IPS-15b (cell line): ENCODE measurements around the gene ARV1.
"Not testable (repeated sequence)": the region's sequence is repeated elsewhere in the genome, so short reads cannot be mapped to it uniquely, and the experiment has no call there.

ENCODE experiments used
- H3K27me3 ChIP-seq: one replicate; pipeline ENCODE4 v1.6.1; 2013; ENCODE audit warnings: low read length; ENCODE audit not compliant: control insufficient read depth, insufficient read depth
- H3K36me3 ChIP-seq: one replicate; pipeline ENCODE4 v1.6.1; 2013; ENCODE audit warnings: low read length; ENCODE audit not compliant: control insufficient read depth, insufficient read depth
- H3K4me1 ChIP-seq: one replicate; pipeline ENCODE4 v1.6.1; 2013; ENCODE audit warnings: mild to moderate bottlenecking, low read length; ENCODE audit not compliant: control insufficient read depth, insufficient read depth
- H3K4me3 ChIP-seq: one replicate; pipeline ENCODE4 v1.5.1; 2013; ENCODE audit warnings: low read depth, low read length
- H3K9ac ChIP-seq: one replicate; pipeline ENCODE4 v1.6.1; 2013; ENCODE audit warnings: low read depth, mild to moderate bottlenecking, low read length
- H3K9me3 ChIP-seq: one replicate; pipeline ENCODE4 v1.6.1; 2013; ENCODE audit warnings: mild to moderate bottlenecking, low read length; ENCODE audit not compliant: control insufficient read depth, insufficient read depth

The ARV1 gene

DNA sequence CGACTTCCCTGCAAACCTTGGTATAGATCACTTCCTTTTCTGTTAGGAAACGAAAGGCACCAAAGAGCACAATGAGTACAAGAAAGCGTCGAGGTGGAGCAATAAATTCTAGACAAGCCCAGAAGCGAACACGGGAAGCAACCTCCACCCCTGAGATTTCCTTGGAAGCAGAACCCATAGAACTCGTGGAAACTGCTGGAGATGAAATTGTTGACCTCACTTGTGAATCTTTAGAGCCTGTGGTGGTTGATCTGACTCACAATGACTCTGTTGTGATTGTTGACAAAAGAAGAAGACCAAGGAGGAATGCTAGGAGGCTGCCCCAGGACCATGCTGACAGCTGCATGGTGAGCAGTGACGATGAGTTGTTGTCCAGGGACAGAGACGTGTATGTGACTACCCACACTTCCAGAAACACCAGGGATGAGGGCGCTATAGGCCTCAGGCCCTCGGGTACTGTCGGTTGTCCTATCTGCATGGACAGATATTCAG lies 42.7 kb downstream of the ARV1 start:
- Histone ChIP-seq H3K27me3 (peaks cover 3% of the 10 kb centered on the region), H3K4me3 (no peak overlapping the region), H3K4me1 (no peaks in the 10 kb centered on the region), H3K9ac (no peak overlapping the region), H3K9me3 (no peaks in the 10 kb centered on the region), H3K36me3 (no peaks in the 10 kb centered on the region)

DNA sequence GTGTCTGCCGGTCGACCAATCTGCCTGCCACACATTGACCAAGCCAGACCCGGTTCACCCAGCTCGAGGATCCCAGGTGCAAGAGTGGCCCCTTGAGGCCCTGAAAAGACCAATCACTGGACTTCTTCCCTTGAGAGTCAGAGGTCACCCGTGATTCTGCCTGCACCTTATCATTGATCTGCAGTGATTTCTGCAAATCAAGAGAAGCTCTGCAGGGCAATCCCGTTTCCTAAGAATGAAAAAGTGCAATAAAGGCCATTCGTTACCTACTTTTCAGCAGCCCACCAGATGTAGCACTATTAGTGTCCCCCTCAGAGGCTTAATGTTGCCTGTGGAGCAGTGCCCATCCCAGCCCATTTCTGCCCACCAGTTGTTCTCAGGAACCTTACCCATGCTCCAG lies 43.6 kb downstream of the ARV1 start:
- H3K4me1 ChIP-seq, H3K9me3 ChIP-seq, H3K27me3 ChIP-seq, H3K4me3 ChIP-seq, H3K36me3 ChIP-seq, H3K9ac ChIP-seq: not testable (repeated sequence)

DNA sequence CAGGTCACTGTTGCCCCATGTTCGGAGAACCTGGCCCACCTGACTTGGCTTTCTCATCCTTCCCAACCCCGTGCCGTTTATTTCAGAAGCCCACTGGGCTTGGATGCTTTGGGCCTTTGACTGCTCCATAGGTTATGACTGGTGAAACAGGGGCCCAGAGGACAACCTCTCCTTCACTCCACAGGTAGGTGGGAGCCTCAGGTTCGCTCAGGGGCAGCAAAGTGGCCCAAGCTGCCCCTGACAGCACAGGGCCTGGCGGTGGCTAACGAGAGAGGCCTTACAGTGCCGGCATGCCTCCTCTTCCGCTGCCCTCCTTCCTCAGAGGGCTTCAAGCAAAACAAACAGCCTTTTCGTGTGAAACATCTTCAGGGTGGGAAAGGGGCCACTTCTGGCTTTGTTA lies 44.3 kb downstream of the ARV1 start:
- no peak overlapping the region for H3K4me3 ChIP-seq
- H3K9ac ChIP-seq, result no peak overlapping the region
- H3K4me1 ChIP-seq, result no peaks in the 10 kb centered on the region
- H3K27me3 ChIP-seq, result peaks cover 3% of the 10 kb centered on the region
- H3K9me3 ChIP-seq, result no peaks in the 10 kb centered on the region
- H3K36me3 ChIP-seq, result no peaks in the 10 kb centered on the region

DNA sequence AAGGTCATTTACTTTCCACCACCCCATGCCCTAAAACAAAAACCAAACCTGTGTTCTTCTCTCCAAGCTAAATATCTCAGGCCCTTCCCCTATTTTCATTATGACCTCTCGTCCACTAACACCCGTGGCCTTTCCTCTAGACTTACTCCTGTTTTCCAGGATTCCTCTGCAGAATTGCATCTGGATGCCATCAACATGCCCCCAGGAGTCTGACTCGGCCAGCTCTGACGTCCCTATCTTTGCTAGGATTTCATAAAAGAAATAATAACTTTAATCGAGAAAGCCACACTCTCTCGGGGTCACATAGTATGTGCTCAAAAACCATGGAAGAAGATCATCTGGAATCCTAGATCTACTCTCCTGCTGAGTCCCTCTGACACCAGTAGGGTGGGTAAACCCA lies 47.7 kb downstream of the ARV1 start:
- Histone ChIP-seq H3K9me3 (no peaks in the 10 kb centered on the region), H3K4me3 (no peak overlapping the region), H3K27me3 (no peaks in the 10 kb centered on the region), H3K36me3 (no peaks in the 10 kb centered on the region), H3K4me1 (no peaks in the 10 kb centered on the region), H3K9ac (no peak overlapping the region)

DNA sequence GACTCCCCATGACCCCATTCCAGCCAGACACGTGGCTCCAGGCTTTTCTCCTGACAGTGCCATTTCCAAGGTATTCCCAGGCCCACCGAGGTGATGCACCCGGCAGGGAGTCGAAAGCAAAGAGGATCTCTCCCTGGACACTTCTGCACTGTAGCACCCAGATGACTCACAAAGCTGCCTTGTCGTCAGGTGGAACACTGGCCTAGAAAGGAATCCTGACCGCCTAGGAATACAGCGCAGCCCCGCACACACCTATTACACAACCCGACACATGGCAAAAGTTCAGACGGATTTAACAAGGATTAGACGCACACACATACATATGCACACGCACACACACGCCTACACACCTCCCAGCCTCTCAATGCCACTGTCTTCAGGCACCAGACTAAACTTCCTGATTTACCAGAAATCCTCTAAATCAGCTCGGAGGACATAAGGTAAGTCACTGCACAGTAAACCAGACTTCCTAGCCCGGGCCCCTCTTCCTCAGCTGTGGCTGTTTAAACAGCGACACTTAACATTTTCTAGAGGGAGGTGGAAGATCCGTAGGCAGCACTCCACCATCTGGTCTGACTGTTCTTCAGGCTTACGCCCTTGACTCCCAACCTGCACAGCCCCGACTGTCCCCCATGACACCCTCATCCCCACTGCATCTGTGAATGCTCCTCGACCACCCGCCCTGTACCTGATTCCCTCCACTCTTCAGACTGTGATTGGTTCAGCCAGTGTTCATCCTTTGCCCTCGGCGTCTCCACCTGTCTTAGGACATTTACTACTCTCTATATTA lies 48.4 kb downstream of the ARV1 start:
- Histone ChIP-seq H3K4me3 (no peak overlapping the region), H3K27me3 (no peaks in the 10 kb centered on the region), H3K4me1 (no peaks in the 10 kb centered on the region), H3K9ac (no peak overlapping the region), H3K36me3 (no peaks in the 10 kb centered on the region), H3K9me3 (no peaks in the 10 kb centered on the region)

DNA sequence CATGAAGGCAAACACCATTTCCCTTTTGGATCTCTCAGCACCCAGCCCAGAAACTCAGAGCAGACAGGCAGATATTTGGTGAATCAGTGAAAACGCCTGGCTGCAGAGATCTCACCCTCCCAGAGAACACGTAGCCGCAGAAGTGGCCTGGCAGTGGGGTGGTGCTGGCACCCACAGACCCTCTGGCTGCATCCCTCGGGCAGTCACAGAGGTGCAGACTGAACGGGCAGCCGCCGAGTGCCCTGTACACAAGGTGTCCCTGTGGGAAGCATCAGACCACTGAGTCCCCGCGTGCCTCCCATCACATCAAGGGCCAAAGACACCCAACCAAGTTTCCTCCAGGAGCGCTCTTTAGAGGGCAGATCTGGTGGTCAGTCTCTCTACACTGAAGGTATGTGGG lies 49.1 kb downstream of the ARV1 start:
- H3K36me3 ChIP-seq, result no peaks in the 10 kb centered on the region
- H3K9me3 ChIP-seq, result no peaks in the 10 kb centered on the region
- H3K27me3 ChIP-seq, result no peaks in the 10 kb centered on the region
- H3K4me1 ChIP-seq, result no peaks in the 10 kb centered on the region
- no peak overlapping the region for H3K9ac ChIP-seq
- no peak overlapping the region for H3K4me3 ChIP-seq

DNA sequence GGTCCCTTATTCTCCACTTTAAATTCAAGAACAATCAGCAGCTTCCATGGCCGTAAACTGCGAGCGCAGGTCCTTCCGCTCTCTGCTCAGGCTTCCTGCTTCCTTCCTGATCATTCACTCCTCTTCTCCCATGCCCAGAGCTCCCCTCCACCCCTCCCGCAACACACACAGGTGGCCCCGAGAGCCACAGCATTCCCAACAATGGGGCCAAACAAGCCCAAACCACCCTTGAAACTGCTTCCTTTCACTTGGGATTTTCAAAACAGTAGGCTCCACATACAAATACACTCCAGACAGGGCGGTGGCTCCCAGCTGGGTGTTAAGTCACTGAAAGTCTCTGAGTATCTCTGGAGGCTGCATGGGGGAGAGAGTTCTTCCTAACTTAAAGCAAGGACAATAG lies 49.8 kb downstream of the ARV1 start:
- H3K36me3 ChIP-seq, result no peaks in the 10 kb centered on the region
- H3K9ac ChIP-seq, result no peak overlapping the region
- no peaks in the 10 kb centered on the region for H3K4me1 ChIP-seq
- H3K27me3 ChIP-seq, result no peaks in the 10 kb centered on the region
- H3K4me3 ChIP-seq, result no peak overlapping the region
- H3K9me3 ChIP-seq, result no peaks in the 10 kb centered on the region

DNA sequence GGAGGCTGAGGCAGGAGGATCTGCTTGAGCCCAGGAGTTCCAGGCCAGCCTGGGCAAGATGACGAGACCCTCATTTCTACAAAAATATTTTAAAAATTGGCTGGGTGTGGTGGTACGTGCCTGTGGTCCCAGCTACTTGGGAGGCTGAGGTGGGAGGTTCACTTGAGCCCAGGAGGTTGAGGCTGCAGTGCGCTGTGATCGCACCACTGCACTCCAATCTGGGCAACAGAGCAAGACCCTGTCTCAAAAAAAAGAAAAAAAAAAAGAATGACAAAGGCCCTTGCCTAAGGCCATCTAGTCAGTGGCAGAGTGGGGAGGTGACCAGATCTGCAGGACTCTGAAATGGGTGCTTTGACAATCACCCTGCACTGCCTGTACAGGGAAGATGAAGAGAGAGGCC lies 50.4 kb downstream of the ARV1 start:
- not testable (repeated sequence) for H3K4me3 ChIP-seq, H3K4me1 ChIP-seq, H3K9ac ChIP-seq, H3K27me3 ChIP-seq, H3K36me3 ChIP-seq, H3K9me3 ChIP-seq

DNA sequence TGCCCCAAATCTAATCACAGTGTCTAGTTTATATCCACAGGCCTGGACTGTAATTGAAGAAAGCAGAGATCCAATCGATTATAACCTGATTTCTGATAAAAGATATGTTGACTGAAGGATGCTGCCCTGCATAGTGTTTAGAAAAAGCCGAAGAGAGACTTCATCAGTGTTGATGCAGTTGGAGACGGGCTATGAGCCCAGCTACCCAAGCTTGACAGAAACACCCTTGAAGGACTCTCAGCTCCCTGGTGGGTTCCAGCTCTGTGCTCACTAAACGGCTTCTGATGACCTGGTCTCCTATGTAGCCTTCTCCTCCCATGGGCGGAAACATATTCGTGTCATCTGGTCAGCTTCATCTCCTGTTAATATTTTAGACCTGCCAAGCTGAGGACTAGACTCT lies 50.9 kb downstream of the ARV1 start:
- no peaks in the 10 kb centered on the region for H3K36me3 ChIP-seq

DNA sequence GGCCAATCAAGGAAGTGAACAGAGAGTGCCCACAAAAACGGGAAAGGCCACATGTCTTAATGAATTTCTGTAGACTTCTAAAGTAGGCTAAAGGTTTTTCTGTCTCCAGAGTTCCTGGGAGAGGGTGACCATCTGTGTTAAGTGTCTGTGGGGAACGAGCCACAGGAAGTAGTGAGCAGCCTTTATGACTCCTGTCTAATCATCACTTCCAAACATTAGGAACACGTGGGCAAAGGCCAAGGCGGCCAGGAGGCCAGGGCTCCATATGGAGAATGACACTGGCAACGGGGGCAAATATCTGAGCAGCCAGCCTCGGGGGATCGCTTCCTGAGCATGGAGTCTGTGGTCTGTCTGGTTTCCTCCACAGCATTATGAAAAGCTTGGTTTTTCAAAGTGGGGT lies 54.1 kb downstream of the ARV1 start:
- Histone ChIP-seq H3K36me3 (no peaks in the 10 kb centered on the region), H3K4me1 (no peaks in the 10 kb centered on the region), H3K9ac (no peak overlapping the region), H3K27me3 (peaks cover 19% of the 10 kb centered on the region), H3K4me3 (no peak overlapping the region), H3K9me3 (no peaks in the 10 kb centered on the region)

More for the DNA sequence above, 50.9 kb downstream of the ARV1 start:
- Histone ChIP-seq H3K4me3 (no peak overlapping the region), H3K27me3 (no peaks in the 10 kb centered on the region), H3K9me3 (no peaks in the 10 kb centered on the region), H3K9ac (no peak overlapping the region), H3K4me1 (no peaks in the 10 kb centered on the region)

DNA sequence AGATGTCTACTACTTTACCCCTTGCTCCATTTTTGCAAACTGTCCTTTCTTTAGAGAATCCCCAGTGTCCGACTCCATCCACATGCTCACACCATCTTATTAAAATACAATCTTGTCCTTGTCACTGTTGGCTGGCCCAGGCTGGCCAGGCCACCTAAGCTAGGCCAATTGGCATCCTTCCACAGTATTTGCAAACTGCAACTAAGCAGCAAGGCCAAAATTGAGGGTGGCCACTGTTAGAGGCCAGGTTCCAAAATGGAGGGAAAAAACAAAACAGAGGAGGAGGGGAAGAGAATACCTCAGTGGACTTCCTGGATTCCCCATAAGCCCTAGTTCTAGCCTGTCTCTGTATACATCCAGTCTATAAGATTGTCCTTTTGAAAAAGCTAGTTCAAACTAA lies 56.9 kb downstream of the ARV1 start:
- Histone ChIP-seq H3K4me3 (no peak overlapping the region), H3K9ac (no peak overlapping the region), H3K27me3 (peaks cover 36% of the 10 kb centered on the region), H3K9me3 (no peaks in the 10 kb centered on the region), H3K4me1 (no peaks in the 10 kb centered on the region), H3K36me3 (no peaks in the 10 kb centered on the region)

DNA sequence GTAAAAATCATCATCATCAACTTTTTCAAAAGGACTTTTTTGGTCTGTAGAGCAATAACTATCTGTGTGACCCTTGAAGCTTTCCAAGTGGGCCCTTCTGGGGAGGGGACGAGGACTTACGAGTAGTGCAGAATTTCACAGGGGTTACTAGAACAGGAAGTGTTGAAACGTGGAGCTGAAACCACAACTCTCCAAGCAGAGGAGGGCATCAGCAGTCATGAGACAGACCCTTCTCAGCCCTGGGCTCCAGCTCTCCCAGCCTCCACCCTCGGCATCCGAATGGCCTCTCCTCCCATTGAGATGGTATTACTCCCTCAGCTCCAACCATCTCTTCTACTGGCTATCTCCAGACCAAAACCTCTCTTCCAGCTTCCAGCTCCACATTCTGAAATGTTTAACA lies 57.5 kb downstream of the ARV1 start:
- Histone ChIP-seq H3K36me3 (no peaks in the 10 kb centered on the region), H3K9ac (no peak overlapping the region), H3K4me1 (no peaks in the 10 kb centered on the region), H3K9me3 (no peaks in the 10 kb centered on the region), H3K27me3 (peaks cover 41% of the 10 kb centered on the region), H3K4me3 (no peak overlapping the region)
